GM10266 (cell line): ENCODE measurements around the gene RPS2.

ENCODE experiments used
- DNase-seq: peaks from one replicate; pipeline ENCODE4 v3.0.0; 2012; ENCODE audit errors: extremely low spot score
- TF ChIP-seq, protein P1 (sequence below): IDR thresholded peaks from 2 replicates; pipeline ENCODE4 v1.5.1; 2012; ENCODE audit warnings: mild to moderate bottlenecking, low read depth; ENCODE audit not compliant: control insufficient read depth, insufficient read depth; ENCODE audit errors: missing control alignments

RPS2 gene

GRCh38 chr16:1946495-1947368 lies 17.9 kb downstream of the RPS2 start:
- no peak for DNase-seq
- TF ChIP-seq, protein P1, sequence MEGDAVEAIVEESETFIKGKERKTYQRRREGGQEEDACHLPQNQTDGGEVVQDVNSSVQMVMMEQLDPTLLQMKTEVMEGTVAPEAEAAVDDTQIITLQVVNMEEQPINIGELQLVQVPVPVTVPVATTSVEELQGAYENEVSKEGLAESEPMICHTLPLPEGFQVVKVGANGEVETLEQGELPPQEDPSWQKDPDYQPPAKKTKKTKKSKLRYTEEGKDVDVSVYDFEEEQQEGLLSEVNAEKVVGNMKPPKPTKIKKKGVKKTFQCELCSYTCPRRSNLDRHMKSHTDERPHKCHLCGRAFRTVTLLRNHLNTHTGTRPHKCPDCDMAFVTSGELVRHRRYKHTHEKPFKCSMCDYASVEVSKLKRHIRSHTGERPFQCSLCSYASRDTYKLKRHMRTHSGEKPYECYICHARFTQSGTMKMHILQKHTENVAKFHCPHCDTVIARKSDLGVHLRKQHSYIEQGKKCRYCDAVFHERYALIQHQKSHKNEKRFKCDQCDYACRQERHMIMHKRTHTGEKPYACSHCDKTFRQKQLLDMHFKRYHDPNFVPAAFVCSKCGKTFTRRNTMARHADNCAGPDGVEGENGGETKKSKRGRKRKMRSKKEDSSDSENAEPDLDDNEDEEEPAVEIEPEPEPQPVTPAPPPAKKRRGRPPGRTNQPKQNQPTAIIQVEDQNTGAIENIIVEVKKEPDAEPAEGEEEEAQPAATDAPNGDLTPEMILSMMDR, result no peak

- TF ChIP-seq, protein P1, result no peak
These were observed 18.9 kb downstream of the RPS2 start for GRCh38 chr16:1945559-1946391.

DNA sequence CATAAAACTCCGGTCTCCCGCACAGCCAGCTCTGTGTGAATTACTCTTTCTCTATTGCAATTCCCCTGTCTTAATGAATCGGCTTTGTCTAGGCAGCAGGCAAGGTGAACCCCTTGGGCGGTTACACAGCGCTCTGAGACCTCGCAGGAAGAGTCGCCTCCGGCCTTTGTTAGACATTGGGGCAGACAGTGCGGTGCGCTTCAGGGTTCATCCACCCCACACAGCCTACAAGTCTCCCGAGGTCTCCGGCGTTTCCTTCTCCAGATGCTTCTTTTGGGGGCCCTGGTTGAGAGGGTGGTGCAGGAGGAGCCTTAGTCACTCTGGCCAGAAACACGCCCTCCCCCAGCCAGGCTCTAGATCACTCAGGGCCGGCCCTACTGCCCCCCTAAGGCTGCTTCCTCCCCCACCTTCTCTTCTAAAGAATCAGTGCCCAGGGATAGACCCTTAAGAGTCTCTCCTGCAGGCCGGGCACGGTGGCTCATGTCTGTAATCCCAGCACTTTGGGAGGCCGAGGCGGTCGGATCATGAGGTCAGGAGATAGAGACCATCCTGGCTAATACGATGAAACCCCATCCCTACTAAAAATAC lies 19.9 kb downstream of the RPS2 start:
- TF ChIP-seq, protein P1, result no peak
- no peak for DNase-seq

More at GRCh38 chr16:1945559-1946391, 18.9 kb downstream of the RPS2 start:
- no peak for DNase-seq

DNA sequence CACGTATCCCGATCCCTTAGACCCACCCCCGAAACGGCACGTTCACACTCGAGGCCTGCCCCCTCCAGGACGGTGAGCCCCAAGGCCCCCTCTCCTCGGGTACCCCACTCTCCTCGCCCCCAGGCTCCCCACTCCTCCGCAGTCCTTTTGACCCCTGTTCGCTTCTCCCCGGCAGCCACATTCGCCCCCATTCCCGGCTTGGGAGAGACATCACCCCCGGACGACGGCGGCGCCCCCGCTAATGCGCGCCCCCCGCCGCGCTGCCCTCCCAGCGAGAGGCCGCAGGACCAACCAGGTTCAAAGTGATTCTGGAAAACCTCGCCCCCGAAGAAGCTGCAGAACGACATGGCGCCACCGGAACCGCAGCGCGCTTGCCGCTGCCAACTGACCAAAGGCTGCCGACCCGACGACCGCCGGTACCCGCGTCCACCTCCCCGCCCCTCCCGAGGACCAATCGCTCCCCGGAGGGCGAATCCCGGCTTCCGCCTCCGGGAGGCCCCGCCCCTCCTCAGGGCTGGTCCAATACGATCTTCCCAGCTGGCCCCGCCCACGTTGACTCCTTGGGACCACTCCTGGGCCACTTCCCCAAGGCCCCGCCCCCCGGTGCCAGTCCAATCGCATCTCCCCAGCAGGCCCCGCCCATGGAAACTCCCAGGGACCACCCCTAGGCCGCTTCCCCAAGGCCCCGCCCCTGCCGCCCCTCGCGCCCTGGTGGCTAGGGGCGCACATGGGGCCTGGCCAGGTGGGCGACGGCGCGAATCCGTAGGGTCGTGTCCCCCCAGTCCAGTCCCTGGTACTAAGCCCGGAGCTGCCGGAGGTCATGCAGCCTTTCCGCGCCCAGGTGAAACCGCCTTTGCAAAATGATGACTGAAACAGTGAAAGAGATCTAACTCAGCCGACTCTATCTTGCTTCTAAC lies 21.6 kb downstream of the RPS2 start, which contains the start of gene MSRB1:
Gene MSRB1, minus strand, starts transcription at position 390 of the 917 bp plus-strand sequence. Its CDS starts 43 bp downstream, at position 347.
- peak; percentile 100 for DNase-seq
- TF ChIP-seq, protein P1, result no peak

- TF ChIP-seq, protein P1, result no peak
- no peak for DNase-seq
These were observed 22.4 kb downstream of the RPS2 start for GRCh38 chr16:1942047-1942809.
